HepG2 (cell line): ENCODE data around the gene EARS2. TPM values are rescaled to one million over a fixed set of nuclear protein-coding genes. Genes with fewer than 3 reads are reported as not detected.

Experiments used
- ARNT ChIP-seq: fragments of 450-650 bp; IDR thresholded peaks from 2 replicates; pipeline ENCODE4 v1.6.1; 2017
- CBX5 ChIP-seq: sonication (generic); formaldehyde crosslinking; IDR thresholded peaks from 2 replicates; pipeline ENCODE4 v1.4.0; 2020; ENCODE audit warnings: missing genetic modification reagents, borderline replicate concordance
- FOXA1 ChIP-seq, 2 experiments: fragments of 450-650 bp in 1 of 2; sonication (generic) in 1 of 2; formaldehyde crosslinking in 1 of 2; IDR thresholded peaks; 2 replicates each; pipeline versions ENCODE4 v1.4.0 to v1.6.1; 2016 to 2020; ENCODE audit warnings: missing genetic modification reagents in 1 of 2
- GTF2F1 ChIP-seq: fragments of 150-350 bp; IDR thresholded peaks from 2 replicates; pipeline ENCODE4 v1.6.1; 2014; ENCODE audit warnings: low read length
- HNF4A ChIP-seq: sonication (generic); formaldehyde crosslinking; IDR thresholded peaks from 2 replicates; pipeline ENCODE4 v1.4.0; 2020; ENCODE audit warnings: missing genetic modification reagents
- JUN ChIP-seq: sonication (generic); formaldehyde crosslinking; IDR thresholded peaks from 2 replicates; pipeline ENCODE4 v1.4.0; 2020; ENCODE audit warnings: mild to moderate bottlenecking, missing genetic modification reagents
- JUND ChIP-seq: sonication (generic); formaldehyde crosslinking; IDR thresholded peaks from 2 replicates; pipeline ENCODE4 v1.8.0; 2022; ENCODE audit warnings: mild to moderate bottlenecking, missing genetic modification reagents
- KLF13 ChIP-seq: sonication (generic); formaldehyde crosslinking; IDR thresholded peaks from 2 replicates; pipeline ENCODE4 v1.4.0; 2020; ENCODE audit warnings: mild to moderate bottlenecking, missing genetic modification reagents
- SETDB1 ChIP-seq: sonication (generic); formaldehyde crosslinking; IDR thresholded peaks from 2 replicates; pipeline ENCODE4 v1.5.1; 2020; ENCODE audit warnings: missing genetic modification reagents, mild to moderate bottlenecking, borderline replicate concordance
- SIX1 ChIP-seq: sonication (generic); formaldehyde crosslinking; IDR thresholded peaks from 2 replicates; pipeline ENCODE4 v1.4.0; 2020; ENCODE audit warnings: missing genetic modification reagents, borderline replicate concordance
- TCF7 ChIP-seq: sonication (generic); IDR thresholded peaks from 2 replicates; pipeline ENCODE4 v1.6.1; 2016; ENCODE audit warnings: antibody characterized with exemption, low read depth
- ZBTB20 ChIP-seq: sonication (generic); formaldehyde crosslinking; IDR thresholded peaks from 2 replicates; pipeline ENCODE4 v1.8.1; 2023; ENCODE audit warnings: missing genetic modification reagents, low read depth, mild to moderate bottlenecking, borderline replicate concordance
- ZMYM2 ChIP-seq: sonication (generic); formaldehyde crosslinking; IDR thresholded peaks from 2 replicates; pipeline ENCODE4 v1.8.0; 2022; ENCODE audit warnings: mild to moderate bottlenecking, missing genetic modification reagents
- ZMYM3 ChIP-seq: sonication (generic); formaldehyde crosslinking; IDR thresholded peaks from 2 replicates; pipeline ENCODE4 v1.5.1; 2020; ENCODE audit warnings: mild to moderate bottlenecking, missing genetic modification reagents
- ZNF24 ChIP-seq: fragments of 450-650 bp; IDR thresholded peaks from 2 replicates; pipeline ENCODE4 v1.6.1; 2017; ENCODE audit warnings: antibody characterized with exemption, mild to moderate bottlenecking
- ZNF615 ChIP-seq: sonication (generic); formaldehyde crosslinking; IDR thresholded peaks from 2 replicates; pipeline ENCODE4 v1.5.0; 2020; ENCODE audit warnings: mild to moderate bottlenecking, missing genetic modification reagents, borderline replicate concordance
- ZNF674 ChIP-seq: sonication (generic); formaldehyde crosslinking; IDR thresholded peaks from 2 replicates; pipeline ENCODE4 v1.5.0; 2020; ENCODE audit warnings: low read depth, mild to moderate bottlenecking, missing genetic modification reagents
- ZNF7 ChIP-seq: IDR thresholded peaks from 2 replicates; pipeline ENCODE4 v1.6.1; 2016; ENCODE audit warnings: missing biosample characterization, missing genetic modification reagents
- polyA plus RNA-seq, 8 experiments: library from polyadenylated mRNA; depleted of rRNA in 3 of 8; stranded (reverse) in 7 of 8; unstranded in 1 of 8; fragments of >200 nt; fragmentation: Illumina TruSeq in 4 of 8; extraction: Trizol in 4 of 8; gene quantifications; 2 replicates each; pipeline versions ENCODE4 v1.2.1 to v1.2.3, GENCODE V29; 2011 to 2016; ENCODE audit warnings: low read depth in 4 of 8, missing spikeins in 1 of 8, mixed read lengths in 1 of 8; ENCODE audit not compliant: insufficient read depth in 1 of 8
- total RNA-seq, 5 experiments: library from RNA; depleted of rRNA; stranded (reverse); fragments of >200 nt; fragmentation: Illumina TruSeq; extraction: Trizol; gene quantifications; 2 replicates each; pipeline ENCODE4 v1.2.3, GENCODE V29; 2016; ENCODE audit warnings: low read depth in 1 of 5
- TF ChIP-seq, protein P1 (sequence below): sonication (generic); formaldehyde crosslinking; IDR thresholded peaks from 2 replicates; pipeline ENCODE4 v1.4.0; 2020; ENCODE audit warnings: low read depth, mild to moderate bottlenecking, missing genetic modification reagents
- TF ChIP-seq, protein P2 (sequence below): sonication (generic); formaldehyde crosslinking; IDR thresholded peaks from 2 replicates; pipeline ENCODE4 v1.4.0; 2020; ENCODE audit warnings: mild to moderate bottlenecking, missing genetic modification reagents
- TF ChIP-seq, protein P3 (sequence below): sonication (generic); formaldehyde crosslinking; IDR thresholded peaks from 2 replicates; pipeline ENCODE4 v1.5.0; 2020; ENCODE audit warnings: mild to moderate bottlenecking, missing genetic modification reagents, borderline replicate concordance

Gene EARS2
- total and polyA plus RNA-seq, 2 of the 13 experiments (the other 11 are each of a cell fraction or from before 2014, with no cell fraction given) = 49.4 to 80.4 TPM

DNA sequence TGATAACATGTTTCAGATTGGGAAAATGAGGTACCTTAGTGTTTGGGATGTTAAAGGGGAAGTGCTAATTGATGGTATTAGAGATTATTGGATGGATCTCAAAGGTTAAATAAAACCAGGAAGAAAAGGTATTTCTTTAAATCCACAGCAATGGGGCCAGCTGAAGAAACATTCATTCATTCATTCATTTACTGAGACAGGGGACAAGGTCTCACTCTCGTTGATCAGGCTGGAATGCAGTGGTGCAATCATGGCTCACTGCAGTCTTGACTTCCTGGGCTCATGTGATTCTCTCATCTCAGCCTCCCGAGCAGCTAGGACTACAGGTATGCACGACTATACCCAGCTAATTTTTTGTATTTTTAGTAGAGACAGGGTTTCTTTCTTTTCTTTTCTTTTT, 19.8 kb downstream of the EARS2 start (continued):
- TF ChIP-seq ZNF674 (CRISPR knock-in tag) = no peak
- no peak for TF ChIP-seq JUN (CRISPR knock-in tag)
- peak; percentile 29; the same call in 1 of the 2 replicates for TF ChIP-seq CBX5 (CRISPR knock-in tag)
- TF ChIP-seq SIX1 (CRISPR knock-in tag) = no peak
- no peak for TF ChIP-seq FOXA1 (IDR thresholded peaks at IDR 0.05)
- 0 out of 2 replicates have a peak, but pooled peaks have one; percentile 41 for TF ChIP-seq FOXA1 (CRISPR knock-in tag; IDR thresholded peaks at IDR 0.05)
- TF ChIP-seq ZNF7 (CRISPR knock-in tag) = no peak
- TF ChIP-seq, protein P1, sequence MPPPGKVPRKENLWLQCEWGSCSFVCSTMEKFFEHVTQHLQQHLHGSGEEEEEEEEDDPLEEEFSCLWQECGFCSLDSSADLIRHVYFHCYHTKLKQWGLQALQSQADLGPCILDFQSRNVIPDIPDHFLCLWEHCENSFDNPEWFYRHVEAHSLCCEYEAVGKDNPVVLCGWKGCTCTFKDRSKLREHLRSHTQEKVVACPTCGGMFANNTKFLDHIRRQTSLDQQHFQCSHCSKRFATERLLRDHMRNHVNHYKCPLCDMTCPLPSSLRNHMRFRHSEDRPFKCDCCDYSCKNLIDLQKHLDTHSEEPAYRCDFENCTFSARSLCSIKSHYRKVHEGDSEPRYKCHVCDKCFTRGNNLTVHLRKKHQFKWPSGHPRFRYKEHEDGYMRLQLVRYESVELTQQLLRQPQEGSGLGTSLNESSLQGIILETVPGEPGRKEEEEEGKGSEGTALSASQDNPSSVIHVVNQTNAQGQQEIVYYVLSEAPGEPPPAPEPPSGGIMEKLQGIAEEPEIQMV (CRISPR knock-in tag) = no peak
- no peak for TF ChIP-seq ZBTB20
- TF ChIP-seq ZMYM2 (CRISPR knock-in tag) = no peak
- no peak for TF ChIP-seq GTF2F1
- TF ChIP-seq ZNF24 = peak; percentile 98
- no peak for TF ChIP-seq TCF7
- no peak for TF ChIP-seq ZNF615 (CRISPR knock-in tag)
- TF ChIP-seq HNF4A (CRISPR knock-in tag) = peak; percentile 59
- TF ChIP-seq ZMYM3 = no peak
- TF ChIP-seq ARNT = no peak
- TF ChIP-seq, protein P2, sequence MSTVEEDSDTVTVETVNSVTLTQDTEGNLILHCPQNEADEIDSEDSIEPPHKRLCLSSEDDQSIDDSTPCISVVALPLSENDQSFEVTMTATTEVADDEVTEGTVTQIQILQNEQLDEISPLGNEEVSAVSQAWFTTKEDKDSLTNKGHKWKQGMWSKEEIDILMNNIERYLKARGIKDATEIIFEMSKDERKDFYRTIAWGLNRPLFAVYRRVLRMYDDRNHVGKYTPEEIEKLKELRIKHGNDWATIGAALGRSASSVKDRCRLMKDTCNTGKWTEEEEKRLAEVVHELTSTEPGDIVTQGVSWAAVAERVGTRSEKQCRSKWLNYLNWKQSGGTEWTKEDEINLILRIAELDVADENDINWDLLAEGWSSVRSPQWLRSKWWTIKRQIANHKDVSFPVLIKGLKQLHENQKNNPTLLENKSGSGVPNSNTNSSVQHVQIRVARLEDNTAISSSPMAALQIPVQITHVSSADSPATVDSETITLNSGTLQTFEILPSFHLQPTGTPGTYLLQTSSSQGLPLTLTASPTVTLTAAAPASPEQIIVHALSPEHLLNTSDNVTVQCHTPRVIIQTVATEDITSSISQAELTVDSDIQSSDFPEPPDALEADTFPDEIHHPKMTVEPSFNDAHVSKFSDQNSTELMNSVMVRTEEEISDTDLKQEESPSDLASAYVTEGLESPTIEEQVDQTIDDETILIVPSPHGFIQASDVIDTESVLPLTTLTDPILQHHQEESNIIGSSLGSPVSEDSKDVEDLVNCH = no peak
- TF ChIP-seq, protein P3, sequence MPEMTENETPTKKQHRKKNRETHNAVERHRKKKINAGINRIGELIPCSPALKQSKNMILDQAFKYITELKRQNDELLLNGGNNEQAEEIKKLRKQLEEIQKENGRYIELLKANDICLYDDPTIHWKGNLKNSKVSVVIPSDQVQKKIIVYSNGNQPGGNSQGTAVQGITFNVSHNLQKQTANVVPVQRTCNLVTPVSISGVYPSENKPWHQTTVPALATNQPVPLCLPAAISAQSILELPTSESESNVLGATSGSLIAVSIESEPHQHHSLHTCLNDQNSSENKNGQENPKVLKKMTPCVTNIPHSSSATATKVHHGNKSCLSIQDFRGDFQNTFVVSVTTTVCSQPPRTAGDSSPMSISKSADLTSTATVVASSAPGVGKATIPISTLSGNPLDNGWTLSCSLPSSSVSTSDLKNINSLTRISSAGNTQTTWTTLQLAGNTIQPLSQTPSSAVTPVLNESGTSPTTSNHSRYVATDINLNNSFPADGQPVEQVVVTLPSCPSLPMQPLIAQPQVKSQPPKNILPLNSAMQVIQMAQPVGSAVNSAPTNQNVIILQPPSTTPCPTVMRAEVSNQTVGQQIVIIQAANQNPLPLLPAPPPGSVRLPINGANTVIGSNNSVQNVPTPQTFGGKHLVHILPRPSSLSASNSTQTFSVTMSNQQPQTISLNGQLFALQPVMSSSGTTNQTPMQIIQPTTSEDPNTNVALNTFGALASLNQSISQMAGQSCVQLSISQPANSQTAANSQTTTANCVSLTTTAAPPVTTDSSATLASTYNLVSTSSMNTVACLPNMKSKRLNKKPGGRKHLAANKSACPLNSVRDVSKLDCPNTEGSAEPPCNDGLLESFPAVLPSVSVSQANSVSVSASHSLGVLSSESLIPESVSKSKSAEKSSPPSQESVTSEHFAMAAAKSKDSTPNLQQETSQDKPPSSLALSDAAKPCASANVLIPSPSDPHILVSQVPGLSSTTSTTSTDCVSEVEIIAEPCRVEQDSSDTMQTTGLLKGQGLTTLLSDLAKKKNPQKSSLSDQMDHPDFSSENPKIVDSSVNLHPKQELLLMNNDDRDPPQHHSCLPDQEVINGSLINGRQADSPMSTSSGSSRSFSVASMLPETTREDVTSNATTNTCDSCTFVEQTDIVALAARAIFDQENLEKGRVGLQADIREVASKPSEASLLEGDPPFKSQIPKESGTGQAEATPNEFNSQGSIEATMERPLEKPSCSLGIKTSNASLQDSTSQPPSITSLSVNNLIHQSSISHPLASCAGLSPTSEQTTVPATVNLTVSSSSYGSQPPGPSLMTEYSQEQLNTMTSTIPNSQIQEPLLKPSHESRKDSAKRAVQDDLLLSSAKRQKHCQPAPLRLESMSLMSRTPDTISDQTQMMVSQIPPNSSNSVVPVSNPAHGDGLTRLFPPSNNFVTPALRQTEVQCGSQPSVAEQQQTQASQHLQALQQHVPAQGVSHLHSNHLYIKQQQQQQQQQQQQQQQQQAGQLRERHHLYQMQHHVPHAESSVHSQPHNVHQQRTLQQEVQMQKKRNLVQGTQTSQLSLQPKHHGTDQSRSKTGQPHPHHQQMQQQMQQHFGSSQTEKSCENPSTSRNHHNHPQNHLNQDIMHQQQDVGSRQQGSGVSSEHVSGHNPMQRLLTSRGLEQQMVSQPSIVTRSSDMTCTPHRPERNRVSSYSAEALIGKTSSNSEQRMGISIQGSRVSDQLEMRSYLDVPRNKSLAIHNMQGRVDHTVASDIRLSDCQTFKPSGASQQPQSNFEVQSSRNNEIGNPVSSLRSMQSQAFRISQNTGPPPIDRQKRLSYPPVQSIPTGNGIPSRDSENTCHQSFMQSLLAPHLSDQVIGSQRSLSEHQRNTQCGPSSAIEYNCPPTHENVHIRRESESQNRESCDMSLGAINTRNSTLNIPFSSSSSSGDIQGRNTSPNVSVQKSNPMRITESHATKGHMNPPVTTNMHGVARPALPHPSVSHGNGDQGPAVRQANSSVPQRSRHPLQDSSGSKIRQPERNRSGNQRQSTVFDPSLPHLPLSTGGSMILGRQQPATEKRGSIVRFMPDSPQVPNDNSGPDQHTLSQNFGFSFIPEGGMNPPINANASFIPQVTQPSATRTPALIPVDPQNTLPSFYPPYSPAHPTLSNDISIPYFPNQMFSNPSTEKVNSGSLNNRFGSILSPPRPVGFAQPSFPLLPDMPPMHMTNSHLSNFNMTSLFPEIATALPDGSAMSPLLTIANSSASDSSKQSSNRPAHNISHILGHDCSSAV (CRISPR knock-in tag) = no peak
- no peak for TF ChIP-seq SETDB1
- no peak for TF ChIP-seq KLF13 (CRISPR knock-in tag)
- no peak for TF ChIP-seq JUND (CRISPR knock-in tag)
